Midbrain (tissue), 1 donor: ENCODE data around the gene CAMKMT.

Experiments used
- DNase-seq: peaks from one replicate; lab custom pipeline; 2025; lab: John Stamatoyannopoulos, UW

CAMKMT gene

DNA sequence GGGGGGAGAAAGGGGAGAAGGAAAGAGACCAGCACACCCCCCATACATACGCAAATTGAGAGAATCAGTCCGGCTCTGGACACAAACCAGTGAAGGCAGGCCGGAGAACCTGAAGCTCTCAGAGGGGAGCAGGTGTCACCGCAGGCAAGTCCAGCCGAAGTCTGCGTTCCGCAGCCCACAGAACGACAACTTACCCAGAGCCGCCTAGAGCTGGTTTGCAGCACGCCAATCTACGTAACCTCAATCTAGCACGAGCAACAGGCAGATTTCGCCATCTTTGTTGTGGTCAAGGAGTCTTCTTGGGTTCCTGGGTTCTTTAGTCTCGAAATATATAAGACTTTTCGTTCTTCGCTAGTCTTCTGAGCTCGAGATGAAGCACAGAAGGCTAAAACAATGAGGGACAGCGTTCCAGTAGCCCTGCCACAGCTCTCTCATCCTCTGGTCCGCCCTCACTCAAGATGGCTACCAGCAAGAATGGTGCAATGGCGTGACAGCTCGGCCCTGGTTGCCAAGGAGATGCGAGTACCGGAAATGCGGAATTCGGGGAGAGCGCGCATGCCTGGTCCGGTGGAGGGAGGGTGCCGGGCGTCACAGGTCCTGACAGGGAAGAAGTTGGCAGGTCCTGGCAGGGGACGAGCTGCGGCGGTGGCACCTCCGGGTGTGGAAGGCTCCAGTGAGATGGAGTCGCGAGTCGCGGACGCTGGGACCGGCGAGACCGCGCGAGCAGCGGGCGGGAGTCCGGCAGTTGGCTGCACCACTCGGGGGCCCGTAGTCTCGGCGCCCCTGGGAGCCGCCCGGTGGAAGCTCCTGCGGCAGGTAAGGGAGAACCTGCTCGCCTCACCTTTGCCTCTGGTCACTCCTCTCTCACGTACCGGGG, at the start of gene CAMKMT, which contains the start of gene PREPL:
CAMKMT (plus strand) TSS at position 618 of the 877 bp plus-strand sequence.
PREPL (minus strand) TSS at position 165 of the 877 bp plus-strand sequence. CDS start 15,152 bp downstream, outside the sequence.
- peak; percentile 96 for DNase-seq

- no peak for DNase-seq
Observed at GRCh38 chr2:44314362-44314761, 47.4 kb upstream of the CAMKMT start.

DNA sequence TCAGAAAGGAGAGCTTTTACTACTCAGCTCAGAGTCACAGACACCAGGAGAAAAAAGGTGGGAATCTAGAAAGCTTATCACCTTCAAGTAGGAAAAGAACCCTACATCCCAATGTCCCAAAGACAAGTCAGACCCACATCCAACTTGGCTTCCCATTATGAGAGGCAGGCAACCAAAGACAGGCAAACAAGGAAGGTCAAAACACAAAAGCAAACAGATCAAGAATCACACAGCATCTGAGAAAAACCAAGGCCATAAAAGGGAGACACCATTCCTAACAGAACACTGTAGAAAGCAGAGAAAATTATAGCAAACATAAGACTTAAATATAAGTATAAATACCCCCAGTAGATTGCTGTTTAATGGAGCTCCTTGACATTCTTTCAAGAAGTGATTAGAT, 45.8 kb upstream of the CAMKMT start:
- no peak for DNase-seq

- no peak for DNase-seq
Observed at GRCh38 chr2:44320832-44321231, 40.9 kb upstream of the CAMKMT start.

DNA sequence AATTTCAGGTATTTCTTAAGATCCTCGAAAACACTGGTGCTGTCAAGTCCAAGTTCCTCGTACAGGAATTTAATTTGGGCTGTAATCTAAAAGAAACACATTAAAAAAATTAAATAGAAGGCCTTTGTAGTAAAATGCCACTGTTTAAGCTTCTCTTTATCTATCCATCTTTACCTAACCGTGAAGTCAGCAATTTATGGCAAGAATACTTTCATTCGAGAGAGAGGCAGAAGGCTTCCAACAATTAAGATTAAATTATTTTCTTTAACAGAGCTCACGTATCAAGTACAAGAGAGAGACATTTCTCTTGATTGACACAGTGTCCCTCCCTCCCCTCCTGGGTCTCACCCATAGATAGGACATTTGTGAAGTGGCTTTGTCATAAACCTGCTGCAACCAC, 40.4 kb upstream of the CAMKMT start:
- DNase-seq: no peak

GRCh38 chr2:44324971-44325426, 36.7 kb upstream of the CAMKMT start:
- no peak for DNase-seq

- DNase-seq: no peak
Observed at GRCh38 chr2:44325897-44326296, 35.9 kb upstream of the CAMKMT start.

DNA sequence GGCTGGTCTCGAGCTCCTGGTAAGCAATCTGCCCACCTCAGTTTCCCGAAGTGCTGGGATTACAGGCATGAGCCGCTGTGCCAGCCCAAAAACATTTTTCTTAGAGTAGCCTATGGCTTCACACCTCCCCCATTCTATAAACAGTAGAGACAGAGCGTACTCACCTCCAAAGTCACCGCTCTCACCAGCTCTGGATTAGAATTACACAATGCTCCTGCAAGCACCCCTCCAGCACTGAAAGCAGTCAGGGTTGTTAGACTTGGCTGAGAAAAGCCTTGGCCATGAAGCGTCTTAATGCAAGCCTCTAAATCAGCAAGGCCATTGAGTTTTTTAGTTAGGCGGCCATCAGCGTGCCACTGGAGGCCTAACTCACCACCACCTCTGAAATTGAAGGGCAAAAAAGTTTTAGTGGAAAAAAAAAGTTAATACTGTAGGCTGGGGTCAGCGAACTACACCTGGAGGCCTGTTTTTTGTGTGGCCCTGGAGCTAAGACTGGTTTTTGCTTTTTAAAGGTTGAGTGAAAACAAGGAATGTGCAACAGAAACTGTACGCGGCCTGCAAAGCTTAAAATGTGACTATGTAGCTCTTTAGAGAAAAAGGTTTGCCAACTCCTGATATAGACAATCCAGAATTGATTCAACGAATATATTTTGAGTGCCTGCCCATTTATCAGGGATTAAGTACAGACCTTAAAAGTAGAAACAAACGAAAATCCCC, 35.0 kb upstream of the CAMKMT start:
- DNase-seq: no peak

- no peak for DNase-seq
Observed at GRCh38 chr2:44328750-44329149, 33.0 kb upstream of the CAMKMT start.

DNA sequence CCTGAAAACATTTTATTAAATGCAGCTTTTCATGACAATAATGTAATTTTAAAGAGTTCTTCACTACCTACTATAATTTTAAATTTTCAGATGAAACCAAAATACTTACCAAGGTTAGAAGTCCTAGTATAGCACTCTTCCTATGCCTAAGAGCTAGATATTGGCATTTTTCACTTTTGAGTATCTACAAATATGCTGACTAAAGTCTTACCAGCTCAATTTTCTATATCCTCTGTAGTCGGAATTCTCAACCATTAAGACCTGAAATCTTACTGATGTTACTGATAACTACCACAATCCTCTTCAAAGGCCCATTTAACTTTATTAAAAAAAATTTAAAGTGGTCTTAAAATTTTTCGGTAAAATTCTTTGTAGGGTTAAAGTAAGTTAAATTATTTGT, 32.4 kb upstream of the CAMKMT start:
- DNase-seq: no peak

DNA sequence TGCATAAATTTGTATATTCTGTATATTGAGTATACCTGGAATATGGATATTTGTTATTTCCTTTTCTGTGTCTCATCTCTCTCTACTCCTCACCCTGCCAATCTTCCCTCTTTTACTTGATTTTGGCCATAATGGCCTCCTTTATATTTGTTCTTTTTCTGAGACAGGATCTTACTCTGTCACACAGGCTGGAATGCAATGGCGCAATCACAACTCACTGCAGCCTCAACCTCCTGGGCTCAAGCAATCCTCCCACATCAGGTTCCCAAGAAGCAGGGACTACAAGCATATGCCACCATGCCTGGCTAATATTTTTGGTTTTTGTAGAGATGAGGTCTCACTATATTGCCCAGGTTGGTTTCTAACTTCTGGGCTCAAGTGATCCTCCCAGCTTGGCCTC, 30.9 kb upstream of the CAMKMT start:
- no peak for DNase-seq

DNA sequence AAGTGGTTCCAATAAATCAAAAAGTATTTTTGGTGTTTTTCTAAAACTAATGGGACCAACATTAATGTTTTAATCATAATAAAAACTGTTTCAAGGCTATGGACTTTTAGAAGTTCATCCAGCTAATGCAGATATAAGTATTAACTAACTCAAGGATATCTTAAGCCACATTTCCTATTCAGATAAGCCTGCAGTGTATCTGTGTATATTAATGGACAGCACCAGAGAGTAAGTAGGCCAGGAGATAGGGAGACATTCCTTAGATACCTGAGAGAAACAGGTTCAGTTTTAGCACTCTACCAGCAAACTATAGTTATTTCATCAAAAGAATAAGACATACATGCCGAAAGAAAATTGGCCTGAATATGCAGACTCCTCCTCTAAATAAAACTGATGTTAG, 27.8 kb upstream of the CAMKMT start:
- no peak for DNase-seq

GRCh38 chr2:44335806-44336538, 25.8 kb upstream of the CAMKMT start:
- no peak for DNase-seq

DNA sequence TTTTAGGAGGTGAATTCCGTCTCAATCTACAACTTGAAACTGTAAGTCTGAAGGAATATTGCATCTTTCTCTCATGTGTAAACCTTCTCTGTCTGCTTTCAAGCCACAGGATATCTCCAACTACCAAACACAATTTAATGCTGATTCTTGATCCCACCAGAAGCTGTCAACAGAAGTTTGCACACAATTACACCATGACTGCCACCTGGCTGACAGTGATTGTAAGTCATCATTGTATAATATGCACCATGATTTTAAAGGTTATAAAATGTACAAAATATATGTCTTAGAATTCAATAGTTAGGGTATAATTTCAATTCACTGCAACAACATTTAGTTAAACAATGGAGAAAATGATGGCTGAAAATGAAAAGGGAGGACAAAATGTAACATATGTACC, 18.9 kb upstream of the CAMKMT start:
- DNase-seq: no peak

- no peak for DNase-seq
Observed at GRCh38 chr2:44347526-44347925, 14.2 kb upstream of the CAMKMT start.

GRCh38 chr2:44348400-44348799, 13.3 kb upstream of the CAMKMT start:
- DNase-seq: peak; percentile 9

- DNase-seq: no peak
Observed at GRCh38 chr2:44349506-44349905, 12.2 kb upstream of the CAMKMT start.

GRCh38 chr2:44351088-44351487, 10.7 kb upstream of the CAMKMT start:
- DNase-seq: no peak

DNA sequence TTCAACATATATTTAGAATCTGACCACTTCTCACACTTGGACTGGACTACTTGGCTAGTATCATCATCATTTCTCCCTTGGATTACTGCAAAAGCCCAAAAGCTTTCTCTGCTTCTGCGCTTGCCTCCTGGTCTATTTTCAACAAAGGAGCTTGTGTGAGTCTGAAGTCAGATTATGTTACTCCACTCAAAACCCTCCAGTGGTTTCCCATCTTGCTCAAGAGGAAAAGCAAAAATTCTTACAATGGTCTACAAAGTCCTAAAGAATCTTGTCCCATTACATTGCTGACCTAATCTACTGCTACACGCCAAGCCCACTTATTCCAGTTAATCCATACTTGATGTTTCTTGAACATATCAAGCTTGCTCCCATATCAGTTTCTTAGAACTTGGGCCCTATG, 10.1 kb upstream of the CAMKMT start:
- no peak for DNase-seq

GRCh38 chr2:44352510-44352909, 9.2 kb upstream of the CAMKMT start:
- no peak for DNase-seq

GRCh38 chr2:44354761-44355160, 7.0 kb upstream of the CAMKMT start:
- DNase-seq: no peak

DNA sequence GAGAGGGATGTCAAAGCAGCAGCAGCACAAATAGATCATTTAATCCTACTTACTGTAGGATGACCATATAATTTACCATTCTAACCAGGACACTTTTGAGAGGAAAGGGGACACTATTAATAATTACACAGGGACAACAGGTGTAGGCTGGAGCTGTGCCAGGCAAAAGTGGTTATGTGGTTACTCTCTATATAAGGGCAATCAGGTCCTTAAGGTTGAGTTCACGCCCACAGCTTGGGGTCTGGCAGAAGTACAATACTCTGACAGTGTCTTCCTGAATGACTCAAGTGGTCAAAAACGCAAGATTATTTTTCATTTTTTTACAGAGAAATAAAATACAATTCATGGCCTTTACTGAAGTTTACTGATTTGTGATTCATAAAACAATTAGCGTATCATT, 3.2 kb upstream of the CAMKMT start:
- no peak for DNase-seq
